ENCODE measurements around the gene EIF4E1B.
"Not testable (repeated sequence)": the region's sequence is repeated elsewhere in the genome, so short reads cannot be mapped to it uniquely, and the experiment has no call there.

Gene EIF4E1B

GRCh38 chr5:176629853-176630680 lies at the start of gene EIF4E1B, which contains the start of gene SNCB:
EIF4E1B (plus strand) TSS chr5:176630675; CDS start chr5:176642788, 12,113 bp downstream.
SNCB (minus strand) TSS chr5:176630534; CDS start chr5:176629654, 880 bp downstream.
- peak; percentile 80 for DNase-seq (ENCODE audit: low read depth, low spot score)

- no peak for DNase-seq (ENCODE audit: low read depth, low spot score)
These were observed 49.1 kb upstream of the EIF4E1B start for GRCh38 chr5:176581361-176581760.

- no peak for DNase-seq (ENCODE audit: low read depth, low spot score)
These were observed 47.4 kb upstream of the EIF4E1B start for GRCh38 chr5:176583076-176583475.

- DNase-seq (ENCODE audit: low read depth, low spot score): no peak
These were observed 43.1 kb upstream of the EIF4E1B start for GRCh38 chr5:176587398-176587797.

- DNase-seq (ENCODE audit: low read depth, low spot score): no peak
These were observed 42.2 kb upstream of the EIF4E1B start for GRCh38 chr5:176588297-176588696.

GRCh38 chr5:176589039-176589769 lies 41.3 kb upstream of the EIF4E1B start:
- DNase-seq (ENCODE audit: low read depth, low spot score): no peak

- DNase-seq (ENCODE audit: low read depth, low spot score): no peak
These were observed 40.3 kb upstream of the EIF4E1B start for GRCh38 chr5:176590035-176590717.

GRCh38 chr5:176591667-176592066 lies 38.8 kb upstream of the EIF4E1B start:
- not testable (repeated sequence) for DNase-seq (ENCODE audit: low read depth, low spot score)

- no peak for DNase-seq (ENCODE audit: low read depth, low spot score)
These were observed 37.9 kb upstream of the EIF4E1B start for GRCh38 chr5:176592573-176592972.

GRCh38 chr5:176593273-176593869 lies 37.1 kb upstream of the EIF4E1B start:
- no peak for DNase-seq (ENCODE audit: low read depth, low spot score)

- DNase-seq (ENCODE audit: low read depth, low spot score): no peak
These were observed 35.9 kb upstream of the EIF4E1B start for GRCh38 chr5:176594554-176594953.

- no peak for DNase-seq (ENCODE audit: low read depth, low spot score)
These were observed 35.0 kb upstream of the EIF4E1B start for GRCh38 chr5:176595386-176595943.

GRCh38 chr5:176596069-176596644 lies 34.3 kb upstream of the EIF4E1B start:
- no peak for DNase-seq (ENCODE audit: low read depth, low spot score)

GRCh38 chr5:176596689-176597416 lies 33.6 kb upstream of the EIF4E1B start:
- peak; percentile 14 for DNase-seq (ENCODE audit: low read depth, low spot score)

GRCh38 chr5:176597417-176598389 lies 32.8 kb upstream of the EIF4E1B start:
- DNase-seq (ENCODE audit: low read depth, low spot score): no peak

GRCh38 chr5:176599749-176600430 lies 30.6 kb upstream of the EIF4E1B start:
- DNase-seq (ENCODE audit: low read depth, low spot score): not testable (repeated sequence)

- no peak for DNase-seq (ENCODE audit: low read depth, low spot score)
These were observed 28.5 kb upstream of the EIF4E1B start for GRCh38 chr5:176601901-176602482.

- DNase-seq (ENCODE audit: low read depth, low spot score): no peak
These were observed 27.4 kb upstream of the EIF4E1B start for GRCh38 chr5:176603091-176603490.

Data from astrocyte of the hippocampus (primary cell).